Measurements from ENCODE around the gene PRKCQ. TPM values are rescaled to one million over a fixed set of nuclear protein-coding genes. Genes with fewer than 3 reads are reported as not detected.

The PRKCQ gene
- total RNA-seq, 2 donors from 2014 or later, result 0.33 to 6.0 TPM

GRCh38 chr10:6409971-6410643 lies 170.0 kb downstream of the PRKCQ start:
- H3K27ac ChIP-seq, result peak overlapping the region in 1 of 4 donors; percentile 15
- WGBS, 2 donors, result 71 to 80% methylated on average over 2 of the region's 2 CpGs

GRCh38 chr10:6408799-6409198 lies 171.3 kb downstream of the PRKCQ start:
- 83 to 89% methylated on average over 3 of the region's 3 CpGs for WGBS, 2 donors
- intact Hi-C loops (cut with DNase I), result no loop called here
- Histone ChIP-seq H3K36me3 (replicated peaks in 1 of 2; ENCODE audit: insufficient read depth in 1 of 2, low read depth in 2 of 2) (no peaks in the 10 kb centered on the region), H3K4me1 (peaks cover 5% of the 10 kb centered on the region), H3K9me3 (no peaks in the 10 kb centered on the region), H3K27ac (no peak overlapping the region), H3K27me3 (no peaks in the 10 kb centered on the region), H3K4me3 (no peak overlapping the region)
- TF ChIP-seq CTCF (IDR thresholded peaks at IDR 0.05) (no peak), POLR2A (IDR thresholded peaks at IDR 0.05) (no peak)
- DNase-seq (no peak), ATAC-seq (no peak)

More at GRCh38 chr10:6409971-6410643, 170.0 kb downstream of the PRKCQ start:
- no peak for TF ChIP-seq POLR2A (IDR thresholded peaks at IDR 0.05)
- no peak for TF ChIP-seq CTCF (IDR thresholded peaks at IDR 0.05)
- peaks cover 5% of the 10 kb centered on the region for H3K4me1 ChIP-seq
- ATAC-seq (peak; percentile 45), DNase-seq (peak in 2 of 4 donors; percentile 35)
- H3K9me3 ChIP-seq, result no peaks in the 10 kb centered on the region
- intact Hi-C loops (cut with DNase I), result no loop called here
- no peak overlapping the region for H3K4me3 ChIP-seq
- H3K27me3 ChIP-seq, result no peaks in the 10 kb centered on the region
- no peaks in the 10 kb centered on the region for H3K36me3 ChIP-seq (replicated peaks in 1 of 2; ENCODE audit: insufficient read depth in 1 of 2, low read depth in 2 of 2)

- Histone ChIP-seq H3K4me3 (no peak overlapping the region), H3K36me3 (replicated peaks in 1 of 2; ENCODE audit: insufficient read depth in 1 of 2, low read depth in 2 of 2) (no peaks in the 10 kb centered on the region), H3K27ac (no peak overlapping the region), H3K4me1 (peaks cover 5% of the 10 kb centered on the region), H3K9me3 (no peaks in the 10 kb centered on the region), H3K27me3 (no peaks in the 10 kb centered on the region)
- TF ChIP-seq POLR2A (IDR thresholded peaks at IDR 0.05), result no peak
- DNase-seq (no peak), ATAC-seq (no peak)
- 89 to 95% methylated on average over 11 of the region's 11 CpGs for WGBS, 2 donors
- intact Hi-C loops (cut with DNase I), result no loop called here
Measured at GRCh38 chr10:6407034-6407721, 172.9 kb downstream of the PRKCQ start.

- no peak for TF ChIP-seq POLR2A (IDR thresholded peaks at IDR 0.05)
- peak in 6 of 7 experiments; percentile 18 to 46 (median 39) for TF ChIP-seq CTCF (IDR thresholded peaks at IDR 0.05)
- Histone ChIP-seq H3K4me1 (peaks cover 7% of the 10 kb centered on the region), H3K4me3 (no peak overlapping the region), H3K27me3 (no peaks in the 10 kb centered on the region), H3K9me3 (no peaks in the 10 kb centered on the region), H3K36me3 (replicated peaks in 1 of 2; ENCODE audit: insufficient read depth in 1 of 2, low read depth in 2 of 2) (no peaks in the 10 kb centered on the region), H3K27ac (no peak overlapping the region)
- ATAC-seq (no peak), DNase-seq (no peak)
- 59 to 61% methylated on average over 10 of the region's 10 CpGs for WGBS, 2 donors
- intact Hi-C loops (cut with DNase I), result no loop called here
Measured at GRCh38 chr10:6406220-6407033, 173.6 kb downstream of the PRKCQ start.

GRCh38 chr10:6405713-6406112 lies 174.4 kb downstream of the PRKCQ start:
- no peak for ATAC-seq
- Histone ChIP-seq H3K4me1 (peaks cover 12% of the 10 kb centered on the region), H3K9me3 (no peaks in the 10 kb centered on the region), H3K4me3 (no peak overlapping the region), H3K27ac (no peak overlapping the region), H3K36me3 (replicated peaks in 1 of 2; ENCODE audit: insufficient read depth in 1 of 2, low read depth in 2 of 2) (no peaks in the 10 kb centered on the region), H3K27me3 (no peaks in the 10 kb centered on the region)
- intact Hi-C loops (cut with DNase I), result no loop called here
- whole genome bisulfite sequencing, 2 donors, result 84 to 92% methylated on average over 3 of the region's 3 CpGs
- no peak for DNase-seq
- TF ChIP-seq CTCF (IDR thresholded peaks at IDR 0.05) (no peak), POLR2A (IDR thresholded peaks at IDR 0.05) (no peak)

Measured in body of pancreas (tissue), 4 donors.